ENCODE results near the gene GRM1. TPM values are rescaled to one million over a fixed set of nuclear protein-coding genes. Genes with fewer than 3 reads are reported as not detected.

GRM1 gene
- total and polyA plus RNA-seq, 2 donors (not counting 1 experiment from before 2014, with no cell fraction given) = not detected

DNA sequence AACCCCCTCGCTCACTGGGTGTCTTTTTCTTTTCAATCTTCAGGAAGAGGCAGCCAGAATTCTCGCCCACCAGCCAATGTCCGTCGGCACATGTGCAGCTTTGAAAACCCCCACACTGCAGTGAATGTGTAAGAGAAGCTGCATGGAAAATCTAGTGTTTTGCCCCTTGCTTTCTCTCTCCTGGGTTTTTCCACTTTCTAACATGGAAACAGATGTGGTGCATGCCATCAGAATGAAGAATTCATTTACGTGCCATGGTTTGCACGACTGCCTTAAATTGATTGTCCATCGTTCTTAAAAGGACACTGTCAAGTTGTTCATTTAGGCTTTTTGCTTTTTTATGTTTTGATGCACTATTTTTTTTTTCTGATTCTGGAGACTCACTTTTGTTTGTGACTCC is 397.7 kb downstream of the GRM1 start:
- Histone ChIP-seq H3K4me1 (ENCODE audit: control insufficient read depth in 2 of 2, insufficient read depth in 2 of 2, low read length in 2 of 2) (no peaks in the 10 kb centered on the region), H3K9ac (ENCODE audit: low read length) (no peak overlapping the region), H2AFZ (ENCODE audit: insufficient read depth, low read depth, low read length, poor library complexity, severe bottlenecking) (no peak overlapping the region), H3K27me3 (replicated peaks in 1 of 4; ENCODE audit: control extremely low read depth in 1 of 4, control insufficient read depth in 3 of 4, insufficient read depth in 4 of 4, low read length in 3 of 4) (no peaks in the 10 kb centered on the region), H3K4me3 (ENCODE audit: control extremely low read depth in 1 of 5, extremely low read depth in 1 of 5, insufficient read depth in 1 of 5, low read depth in 2 of 5, low read length in 4 of 5) (no peak overlapping the region), H3K27ac (ENCODE audit: low read length in 2 of 2) (no peak overlapping the region), H3K79me2 (ENCODE audit: control insufficient read depth, insufficient read depth, low read length) (no peaks in the 10 kb centered on the region), H3K9me3 (ENCODE audit: control extremely low read depth in 1 of 3, control insufficient read depth in 2 of 3, insufficient read depth in 1 of 3, low read length in 2 of 3) (no peaks in the 10 kb centered on the region), H3K4me2 (replicated peaks; ENCODE audit: low read depth, low read length, poor library complexity, severe bottlenecking) (no peak overlapping the region), H3K36me3 (replicated peaks in 1 of 2; ENCODE audit: control extremely low read depth in 1 of 2, control insufficient read depth in 1 of 2, extremely low read depth in 1 of 2, insufficient read depth in 2 of 2, low read length in 1 of 2) (no peaks in the 10 kb centered on the region), H4K20me1 (ENCODE audit: control insufficient read depth, insufficient read depth, low read length, poor library complexity, severe bottlenecking) (no peaks in the 10 kb centered on the region)
- ATAC-seq (ENCODE audit: low read depth) (no peak), DNase-seq (no peak)
- intact Hi-C loops (cut with micrococcal nuclease) = no loop called here
- Mint-ChIP-seq H3K4me1 (no peaks in the 10 kb centered on the region), H3K27me3 (no peaks in the 10 kb centered on the region), H3K4me3 (no peak overlapping the region), H3K9me3 (ENCODE audit: insufficient read depth) (no peaks in the 10 kb centered on the region), H3K27ac (no peak overlapping the region)
- 95% methylated on average over 7 of the region's 7 CpGs for WGBS (ENCODE audit: insufficient coverage)
- TF ChIP-seq, protein P1, sequence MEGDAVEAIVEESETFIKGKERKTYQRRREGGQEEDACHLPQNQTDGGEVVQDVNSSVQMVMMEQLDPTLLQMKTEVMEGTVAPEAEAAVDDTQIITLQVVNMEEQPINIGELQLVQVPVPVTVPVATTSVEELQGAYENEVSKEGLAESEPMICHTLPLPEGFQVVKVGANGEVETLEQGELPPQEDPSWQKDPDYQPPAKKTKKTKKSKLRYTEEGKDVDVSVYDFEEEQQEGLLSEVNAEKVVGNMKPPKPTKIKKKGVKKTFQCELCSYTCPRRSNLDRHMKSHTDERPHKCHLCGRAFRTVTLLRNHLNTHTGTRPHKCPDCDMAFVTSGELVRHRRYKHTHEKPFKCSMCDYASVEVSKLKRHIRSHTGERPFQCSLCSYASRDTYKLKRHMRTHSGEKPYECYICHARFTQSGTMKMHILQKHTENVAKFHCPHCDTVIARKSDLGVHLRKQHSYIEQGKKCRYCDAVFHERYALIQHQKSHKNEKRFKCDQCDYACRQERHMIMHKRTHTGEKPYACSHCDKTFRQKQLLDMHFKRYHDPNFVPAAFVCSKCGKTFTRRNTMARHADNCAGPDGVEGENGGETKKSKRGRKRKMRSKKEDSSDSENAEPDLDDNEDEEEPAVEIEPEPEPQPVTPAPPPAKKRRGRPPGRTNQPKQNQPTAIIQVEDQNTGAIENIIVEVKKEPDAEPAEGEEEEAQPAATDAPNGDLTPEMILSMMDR (IDR thresholded peaks at IDR 0.05) = no peak
- TF ChIP-seq EZH2 (IDR thresholded peaks at IDR 0.05; ENCODE audit: borderline replicate concordance, insufficient read depth, low read depth, low read length, poor library complexity, severe bottlenecking) = no peak
- CTCF ChIA-PET = no interaction called here
- POLR2A ChIA-PET = no interaction called here

DNA sequence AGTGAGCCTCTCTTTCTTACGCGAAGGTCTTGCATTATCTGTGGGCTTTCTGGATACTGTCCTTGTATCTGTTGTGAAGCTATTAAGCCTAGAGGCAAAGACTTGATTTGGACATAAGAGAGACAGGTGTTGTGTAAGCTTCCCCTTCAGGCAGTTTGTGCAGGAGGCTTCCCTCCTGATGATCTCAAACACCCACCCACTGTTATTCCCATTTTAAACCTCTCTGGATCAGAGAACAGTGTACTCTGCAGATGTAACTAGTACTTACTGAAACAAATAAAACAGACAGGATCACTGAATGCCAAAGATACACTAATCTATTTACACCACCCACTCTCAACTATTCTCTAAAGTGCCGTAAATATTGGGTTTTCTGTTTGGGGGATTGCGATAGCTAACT is 401.0 kb downstream of the GRM1 start:
- no peaks in the 10 kb centered on the region for H3K79me2 ChIP-seq (ENCODE audit: control insufficient read depth, insufficient read depth, low read length)
- H3K4me2 ChIP-seq (replicated peaks; ENCODE audit: low read depth, low read length, poor library complexity, severe bottlenecking) = no peak overlapping the region
- WGBS (ENCODE audit: insufficient coverage) = 93% methylated on average over 2 of the region's 4 CpGs
- Mint-ChIP-seq H3K4me1 (no peaks in the 10 kb centered on the region), H3K27ac (no peak overlapping the region), H3K27me3 (peaks cover 10% of the 10 kb centered on the region), H3K4me3 (no peak overlapping the region), H3K9me3 (ENCODE audit: insufficient read depth) (no peaks in the 10 kb centered on the region)
- POLR2A ChIA-PET = no interaction called here
- CTCF ChIA-PET = no interaction called here
- H3K36me3 ChIP-seq (replicated peaks in 1 of 2; ENCODE audit: control extremely low read depth in 1 of 2, control insufficient read depth in 1 of 2, extremely low read depth in 1 of 2, insufficient read depth in 2 of 2, low read length in 1 of 2) = no peaks in the 10 kb centered on the region
- no peak for DNase-seq
- no peak for ATAC-seq (ENCODE audit: low read depth)
- H3K9me3 ChIP-seq (ENCODE audit: control extremely low read depth in 1 of 3, control insufficient read depth in 2 of 3, insufficient read depth in 1 of 3, low read length in 2 of 3) = peaks cover 0 to 8% (median 0%) of the 10 kb centered on the region in 3 donors
- intact Hi-C loops (cut with micrococcal nuclease) = no loop called here
- H3K27me3 ChIP-seq (replicated peaks in 1 of 4; ENCODE audit: control extremely low read depth in 1 of 4, control insufficient read depth in 3 of 4, insufficient read depth in 4 of 4, low read length in 3 of 4) = peaks cover 0 to 4% (median 0%) of the 10 kb centered on the region in 4 experiments
- TF ChIP-seq, protein P1 (IDR thresholded peaks at IDR 0.05) = no peak
- no peak for TF ChIP-seq EZH2 (IDR thresholded peaks at IDR 0.05; ENCODE audit: borderline replicate concordance, insufficient read depth, low read depth, low read length, poor library complexity, severe bottlenecking)
- H2AFZ ChIP-seq (ENCODE audit: insufficient read depth, low read depth, low read length, poor library complexity, severe bottlenecking) = no peak overlapping the region
- no peaks in the 10 kb centered on the region for H4K20me1 ChIP-seq (ENCODE audit: control insufficient read depth, insufficient read depth, low read length, poor library complexity, severe bottlenecking)
- no peaks in the 10 kb centered on the region for H3K4me1 ChIP-seq (ENCODE audit: control insufficient read depth in 2 of 2, insufficient read depth in 2 of 2, low read length in 2 of 2)
- H3K9ac ChIP-seq (ENCODE audit: low read length) = no peak overlapping the region
- H3K27ac ChIP-seq (ENCODE audit: low read length in 2 of 2) = no peak overlapping the region
- no peak overlapping the region for H3K4me3 ChIP-seq (ENCODE audit: control extremely low read depth in 1 of 5, extremely low read depth in 1 of 5, insufficient read depth in 1 of 5, low read depth in 2 of 5, low read length in 4 of 5)

Data from B cell (primary cell).